PFSK-1 (cell line): ENCODE measurements around the gene SMR3B.

ENCODE experiments used
- FOXP2 ChIP-seq: optimal IDR thresholded peaks from 2 replicates; pipeline ENCODE3; 2011; ENCODE audit warnings: borderline replicate concordance, control low read depth, inconsistent platforms; ENCODE audit not compliant: insufficient read depth; ENCODE audit errors: extremely low read length, extremely low read depth
- POLR2AphosphoS5 ChIP-seq: IDR thresholded peaks from 2 replicates; pipeline ENCODE4 v1.6.1; 2012; ENCODE audit warnings: low read depth, mild to moderate bottlenecking, control low read depth, low read length, moderate library complexity
- REST ChIP-seq, 2 experiments: IDR thresholded peaks; 2 replicates each; pipeline versions ENCODE4 v1.6.1 to v1.8.0; 2011 to 2012; ENCODE audit warnings: low read depth in 2 of 2, low read length in 2 of 2, control low read depth in 1 of 2, inconsistent platforms in 1 of 2, mild to moderate bottlenecking in 1 of 2, moderate library complexity in 1 of 2; ENCODE audit not compliant: insufficient read depth in 1 of 2
- SIN3A ChIP-seq: IDR thresholded peaks from 2 replicates; pipeline ENCODE4 v1.6.1; 2012; ENCODE audit warnings: mild to moderate bottlenecking, low read length, moderate library complexity, borderline replicate concordance; ENCODE audit not compliant: insufficient read depth
- TAF1 ChIP-seq: IDR thresholded peaks from 2 replicates; pipeline ENCODE4 v1.6.1; 2012; ENCODE audit warnings: low read length, control low read depth, borderline replicate concordance; ENCODE audit not compliant: insufficient read depth

Gene SMR3B

GRCh38 chr4:70399319-70399718, 16.4 kb downstream of the SMR3B start:
- no peak for TF ChIP-seq FOXP2
- TF ChIP-seq REST (IDR thresholded peaks at IDR 0.05; ENCODE audit: insufficient read depth in 1 of 2, low read depth in 2 of 2, low read length in 2 of 2), result no peak
- no peak for TF ChIP-seq TAF1

GRCh38 chr4:70402762-70403161, 19.8 kb downstream of the SMR3B start:
- TF ChIP-seq TAF1 (no peak), POLR2AphosphoS5 (no peak), FOXP2 (no peak), REST (IDR thresholded peaks at IDR 0.05; ENCODE audit: insufficient read depth in 1 of 2, low read depth in 2 of 2, low read length in 2 of 2) (no peak), SIN3A (no peak)

- no peak for TF ChIP-seq REST (IDR thresholded peaks at IDR 0.05; ENCODE audit: insufficient read depth in 1 of 2, low read depth in 2 of 2, low read length in 2 of 2)
Observed at GRCh38 chr4:70405765-70406164, 22.8 kb downstream of the SMR3B start.

- TF ChIP-seq POLR2AphosphoS5 (no peak), REST (IDR thresholded peaks at IDR 0.05; ENCODE audit: insufficient read depth in 1 of 2, low read depth in 2 of 2, low read length in 2 of 2) (no peak), FOXP2 (no peak), TAF1 (no peak), SIN3A (no peak)
Observed at GRCh38 chr4:70425306-70425705, 42.4 kb downstream of the SMR3B start.

GRCh38 chr4:70426789-70427188, 43.9 kb downstream of the SMR3B start:
- TF ChIP-seq POLR2AphosphoS5, result no peak
- no peak for TF ChIP-seq FOXP2
- no peak for TF ChIP-seq REST (IDR thresholded peaks at IDR 0.05; ENCODE audit: insufficient read depth in 1 of 2, low read depth in 2 of 2, low read length in 2 of 2)
- no peak for TF ChIP-seq TAF1
- no peak for TF ChIP-seq SIN3A
